Subcutaneous abdominal adipose tissue (tissue), 5 donors: ENCODE measurements around the gene SNX27.
"Not testable (repeated sequence)": the region's sequence is repeated elsewhere in the genome, so short reads cannot be mapped to it uniquely, and the experiment has no call there.

ENCODE experiments used
- H3K27ac ChIP-seq: one replicate; pipeline ENCODE4 v1.7.0; 2013; ENCODE audit warnings: low read depth, mild to moderate bottlenecking, inconsistent platforms, low read length, moderate library complexity
- H3K27me3 ChIP-seq, 5 donors: one replicate each; pipeline ENCODE4 v1.7.0; 2013; ENCODE audit warnings: low read length in 5 of 5, inconsistent platforms in 1 of 5; ENCODE audit not compliant: control insufficient read depth in 5 of 5, insufficient read depth in 4 of 5
- H3K36me3 ChIP-seq, 5 donors: one replicate each; pipeline ENCODE4 v1.7.0; 2013; ENCODE audit warnings: low read length in 5 of 5; ENCODE audit not compliant: control insufficient read depth in 5 of 5, insufficient read depth in 5 of 5
- H3K4me1 ChIP-seq, 5 donors: one replicate each; pipeline ENCODE4 v1.7.0; 2013; ENCODE audit warnings: low read length in 5 of 5, mild to moderate bottlenecking in 3 of 5, moderate library complexity in 1 of 5; ENCODE audit not compliant: control insufficient read depth in 5 of 5, insufficient read depth in 5 of 5
- H3K4me3 ChIP-seq, 5 donors: one replicate each; pipeline ENCODE4 v1.7.0; 2013; ENCODE audit warnings: low read length in 5 of 5, low read depth in 1 of 5
- H3K9ac ChIP-seq, 5 donors: one replicate each; pipeline ENCODE4 v1.7.0; 2013; ENCODE audit warnings: low read length in 5 of 5, mild to moderate bottlenecking in 4 of 5, moderate library complexity in 3 of 5
- H3K9me3 ChIP-seq, 5 donors: one replicate each; pipeline ENCODE4 v1.7.0; 2013; ENCODE audit warnings: low read length in 5 of 5; ENCODE audit not compliant: control insufficient read depth in 5 of 5
- donor health status: healthy.
- donor health status: healthy.
- donor health status: healthy.
- donor health status: healthy.
- donor health status: healthy.

SNX27 gene

DNA sequence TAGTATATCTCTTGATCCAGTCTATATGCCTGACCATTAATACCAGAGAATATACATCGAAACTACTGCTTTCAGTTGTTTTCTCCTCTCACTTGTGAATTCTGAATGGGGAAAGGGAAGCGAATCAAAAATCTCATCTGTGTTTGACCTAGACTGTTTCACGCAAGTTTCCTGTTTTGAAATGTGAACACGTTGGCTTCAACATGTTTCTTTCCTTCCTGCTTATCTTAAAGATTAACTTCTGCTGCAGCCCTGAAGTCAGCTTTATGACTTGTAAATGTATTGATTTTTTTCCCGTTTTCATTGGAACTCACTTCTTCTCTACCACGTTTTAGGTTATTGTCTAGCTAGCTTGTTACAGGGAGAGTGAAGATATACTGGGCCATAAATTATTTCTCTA is 49.9 kb downstream of the SNX27 start:
- no peak overlapping the region for H3K27ac ChIP-seq
- no peaks in the 10 kb centered on the region for H3K9me3 ChIP-seq
- no peak overlapping the region for H3K4me3 ChIP-seq
- H3K36me3 ChIP-seq: peaks cover 18 to 35% (median 29%) of the 10 kb centered on the region in 5 donors
- no peaks in the 10 kb centered on the region for H3K4me1 ChIP-seq
- H3K9ac ChIP-seq: no peak overlapping the region
- no peaks in the 10 kb centered on the region for H3K27me3 ChIP-seq

DNA sequence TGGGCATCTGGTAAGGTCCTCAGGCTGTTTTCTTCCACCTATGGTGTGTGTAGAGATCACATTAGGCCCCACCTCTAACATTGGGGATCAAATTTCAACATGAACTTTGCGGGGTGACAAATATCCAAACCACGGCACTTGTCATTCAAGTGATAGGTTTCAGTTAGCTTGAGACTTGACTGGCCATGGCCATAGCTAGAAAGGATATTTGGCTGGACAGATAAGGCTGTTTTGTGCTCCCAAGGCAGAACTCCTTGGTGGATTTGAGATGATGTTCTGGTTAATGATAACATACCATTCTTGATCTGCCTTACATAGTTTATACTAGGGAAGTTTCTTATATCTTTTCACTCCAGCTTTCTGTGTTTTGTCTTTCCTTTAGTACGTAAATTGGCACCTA is 56.2 kb downstream of the SNX27 start:
- H3K4me1 ChIP-seq: peaks cover 0 to 3% (median 0%) of the 10 kb centered on the region in 5 donors
- H3K27me3 ChIP-seq: no peaks in the 10 kb centered on the region
- peaks cover 5 to 21% (median 8%) of the 10 kb centered on the region in 5 donors for H3K36me3 ChIP-seq
- H3K9ac ChIP-seq: no peak overlapping the region
- H3K9me3 ChIP-seq: peaks cover 0 to 7% (median 0%) of the 10 kb centered on the region in 5 donors
- H3K4me3 ChIP-seq: no peak overlapping the region
- H3K27ac ChIP-seq: no peak overlapping the region

DNA sequence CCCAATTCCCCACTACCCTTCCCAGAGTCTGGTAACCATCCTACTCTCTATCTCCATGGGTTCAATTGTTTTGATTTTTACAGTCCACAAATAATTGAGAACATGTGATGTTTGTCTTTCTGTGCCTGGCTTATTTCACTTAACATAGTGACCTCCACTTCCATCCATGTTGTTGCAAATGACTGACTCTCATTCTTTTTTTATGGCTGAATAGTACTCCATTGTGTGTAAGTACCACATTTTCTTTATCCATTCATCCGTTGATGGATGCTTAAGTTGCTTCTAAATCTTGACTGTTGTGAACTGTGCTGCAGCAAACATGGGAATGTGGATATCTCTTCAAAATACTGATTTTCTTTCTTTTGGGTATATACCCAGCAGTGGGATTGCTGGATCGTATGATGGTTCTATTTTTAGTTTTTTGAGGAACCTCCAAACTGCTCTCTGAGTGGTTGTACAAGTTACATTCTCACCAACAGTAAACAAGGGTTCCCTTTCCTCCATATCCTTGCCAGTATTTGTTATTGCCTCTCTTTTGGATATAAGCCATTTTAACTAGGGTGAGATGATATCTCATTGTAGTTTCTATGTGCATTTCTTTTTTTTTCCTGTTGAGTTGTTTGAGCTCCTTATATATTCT is 58.3 kb downstream of the SNX27 start:
- H3K36me3 ChIP-seq: peaks cover 5 to 21% (median 8%) of the 10 kb centered on the region in 5 donors

DNA sequence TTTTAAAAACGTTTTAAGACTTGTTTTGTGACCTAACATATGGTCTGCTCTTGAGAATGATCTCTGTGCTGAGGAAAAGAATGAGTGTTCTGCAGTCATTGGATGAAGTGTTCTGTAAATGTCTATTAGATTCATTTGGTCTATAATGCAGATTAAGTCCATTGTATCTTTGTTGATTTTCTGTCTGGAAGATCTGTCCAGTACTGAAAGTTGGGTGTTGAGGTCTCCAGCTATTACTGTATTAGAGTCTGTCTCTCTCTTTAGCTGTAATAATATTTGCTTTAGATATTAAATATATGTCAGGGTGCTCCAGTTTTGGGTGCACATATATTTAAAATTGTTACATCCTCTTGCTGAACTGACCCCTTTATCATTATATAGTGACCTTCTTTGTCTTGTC is 61.6 kb downstream of the SNX27 start:
- Histone ChIP-seq H3K9ac (no peak overlapping the region), H3K9me3 (peaks cover 0 to 7% (median 0%) of the 10 kb centered on the region in 5 donors), H3K4me1 (peaks cover 0 to 3% (median 0%) of the 10 kb centered on the region in 5 donors), H3K36me3 (peaks cover 5 to 20% (median 8%) of the 10 kb centered on the region in 5 donors), H3K27ac (no peak overlapping the region), H3K4me3 (no peak overlapping the region), H3K27me3 (no peaks in the 10 kb centered on the region)

More for the DNA sequence above, 58.3 kb downstream of the SNX27 start:
- not testable (repeated sequence) for H3K9me3 ChIP-seq, H3K27ac ChIP-seq, H3K4me3 ChIP-seq, H3K9ac ChIP-seq, H3K4me1 ChIP-seq, H3K27me3 ChIP-seq

DNA sequence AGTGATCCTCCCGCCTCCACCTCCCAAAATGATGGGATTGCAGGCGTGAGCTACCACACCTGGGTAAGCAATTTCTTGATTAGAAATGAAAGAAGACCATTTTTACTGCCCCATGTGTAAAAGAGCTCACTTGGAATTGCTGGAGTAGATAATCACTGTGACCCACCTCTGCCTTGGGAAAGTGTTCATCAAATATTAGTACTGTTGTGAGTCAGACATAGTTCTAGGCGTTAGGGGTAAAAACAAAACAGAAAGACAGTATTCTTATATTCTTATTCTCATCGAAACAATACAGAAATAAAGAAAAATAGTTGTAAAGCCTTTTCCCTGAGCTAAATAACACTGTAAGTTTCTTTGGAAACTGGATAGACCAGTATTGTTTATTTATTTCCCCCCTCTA is 68.5 kb downstream of the SNX27 start:
- Histone ChIP-seq H3K27ac (no peak overlapping the region), H3K27me3 (no peaks in the 10 kb centered on the region), H3K9ac (no peak overlapping the region), H3K9me3 (no peaks in the 10 kb centered on the region), H3K4me3 (no peak overlapping the region), H3K36me3 (peaks cover 4 to 31% (median 14%) of the 10 kb centered on the region in 5 donors), H3K4me1 (peaks cover 0 to 4% (median 0%) of the 10 kb centered on the region in 5 donors)

DNA sequence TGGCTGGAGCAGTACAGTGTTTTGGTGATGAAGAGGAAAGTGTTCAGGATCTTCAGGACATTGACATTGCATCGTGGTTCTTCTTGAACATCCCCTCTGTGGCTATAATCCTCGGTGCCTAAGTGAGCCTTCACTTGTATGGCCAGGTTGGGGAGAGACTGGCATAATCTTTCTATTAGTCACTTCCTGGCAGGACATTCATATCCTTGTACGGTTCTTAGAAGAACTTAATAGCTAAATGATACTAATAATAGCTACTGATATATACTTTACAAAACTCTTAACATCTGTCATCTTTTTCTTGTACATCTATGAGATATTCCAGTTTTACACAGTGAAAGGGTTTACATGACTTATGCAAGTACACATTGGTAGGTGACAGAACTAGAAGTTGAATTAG is 69.0 kb downstream of the SNX27 start:
- Histone ChIP-seq H3K4me3 (no peak overlapping the region), H3K9me3 (no peaks in the 10 kb centered on the region), H3K9ac (no peak overlapping the region), H3K27ac (no peak overlapping the region), H3K36me3 (peaks cover 4 to 35% (median 14%) of the 10 kb centered on the region in 5 donors), H3K4me1 (peaks cover 0 to 4% (median 0%) of the 10 kb centered on the region in 5 donors), H3K27me3 (no peaks in the 10 kb centered on the region)

DNA sequence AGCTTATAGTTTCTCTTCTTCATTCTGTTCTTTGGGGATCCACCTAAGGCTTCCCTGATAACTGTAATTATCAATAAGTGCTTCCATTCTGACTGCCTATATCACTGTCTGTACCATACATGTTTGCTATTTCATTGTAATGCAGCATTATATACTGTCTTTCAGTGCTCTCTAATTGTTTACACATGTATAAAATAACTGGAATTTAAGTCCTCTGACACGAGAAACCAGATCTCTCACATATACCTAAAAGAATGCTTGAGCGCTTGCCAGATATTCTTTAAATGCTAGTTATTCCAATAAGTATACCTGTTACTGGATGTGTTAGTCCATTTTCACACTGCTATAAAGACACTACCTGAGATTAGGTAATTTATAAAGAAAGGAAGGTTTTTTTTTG is 70.1 kb downstream of the SNX27 start:
- Histone ChIP-seq H3K4me1 (peaks cover 0 to 4% (median 0%) of the 10 kb centered on the region in 5 donors), H3K36me3 (peaks cover 4 to 40% (median 19%) of the 10 kb centered on the region in 5 donors), H3K9ac (no peak overlapping the region), H3K9me3 (no peaks in the 10 kb centered on the region), H3K4me3 (no peak overlapping the region), H3K27ac (no peak overlapping the region), H3K27me3 (no peaks in the 10 kb centered on the region)

DNA sequence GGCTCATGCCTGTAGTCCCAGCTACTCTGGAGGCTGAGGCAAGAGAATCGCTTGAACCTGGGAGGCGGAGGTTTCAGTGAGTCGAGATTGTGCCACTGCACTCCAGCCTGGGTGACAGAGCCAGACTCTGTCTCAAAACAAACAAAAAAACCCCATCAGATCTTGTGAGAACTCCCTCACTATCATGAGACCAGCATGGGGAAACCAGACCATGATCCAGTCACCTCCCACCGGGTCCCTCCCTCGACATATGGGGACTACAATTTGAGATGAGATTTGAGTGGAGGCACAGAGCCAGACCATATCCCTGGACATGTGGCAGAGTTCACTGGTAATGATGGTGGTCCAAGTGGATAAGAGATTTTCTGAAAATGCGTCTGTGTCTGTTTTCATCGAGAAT is 71.1 kb downstream of the SNX27 start:
- H3K27me3 ChIP-seq, H3K9ac ChIP-seq, H3K27ac ChIP-seq, H3K9me3 ChIP-seq, H3K4me3 ChIP-seq, H3K4me1 ChIP-seq: not testable (repeated sequence)
- H3K36me3 ChIP-seq: peaks cover 4 to 45% (median 19%) of the 10 kb centered on the region in 5 donors

DNA sequence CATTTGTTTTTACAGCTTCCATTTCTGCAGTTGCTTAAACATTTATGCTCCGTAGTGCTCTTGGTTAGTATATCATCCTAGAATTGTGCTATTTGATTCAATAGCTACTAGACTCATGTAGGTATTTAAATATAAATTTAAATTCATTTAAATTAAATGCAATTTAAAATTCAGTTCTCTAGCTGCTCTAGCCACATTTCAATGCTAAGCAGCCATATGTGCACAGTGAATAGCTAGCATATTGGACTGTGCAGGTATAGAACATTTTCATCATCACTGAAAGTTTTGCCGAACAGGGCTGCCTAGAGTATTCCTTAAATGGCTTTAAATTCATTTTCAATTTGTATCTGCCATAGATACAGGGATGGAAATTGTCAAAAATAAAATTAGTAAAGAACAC is 72.3 kb downstream of the SNX27 start:
- Histone ChIP-seq H3K36me3 (peaks cover 5 to 45% (median 18%) of the 10 kb centered on the region in 5 donors), H3K9me3 (no peaks in the 10 kb centered on the region), H3K4me1 (peaks cover 0 to 4% (median 0%) of the 10 kb centered on the region in 5 donors), H3K27me3 (no peaks in the 10 kb centered on the region), H3K9ac (no peak overlapping the region), H3K4me3 (no peak overlapping the region), H3K27ac (no peak overlapping the region)

DNA sequence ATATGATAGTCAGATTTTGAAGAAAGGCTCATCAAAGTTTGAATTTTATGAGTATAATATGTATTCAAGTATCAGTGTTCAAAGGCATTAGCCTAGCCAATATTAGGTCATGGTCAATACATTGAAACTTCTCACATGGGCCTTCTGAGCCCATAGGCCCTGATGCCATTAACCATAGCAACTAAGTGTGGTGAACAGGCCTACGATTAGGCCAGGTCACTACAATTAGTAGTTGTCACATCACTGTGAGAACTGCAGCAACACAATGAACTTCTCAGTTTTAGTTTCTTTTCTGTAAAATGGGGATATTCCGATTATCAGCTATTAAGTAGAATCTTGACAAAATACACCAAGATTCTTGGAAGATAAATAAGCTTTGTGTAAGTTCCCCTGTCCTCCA is 74.7 kb downstream of the SNX27 start:
- no peak overlapping the region for H3K9ac ChIP-seq
- no peaks in the 10 kb centered on the region for H3K27me3 ChIP-seq
- H3K9me3 ChIP-seq: no peaks in the 10 kb centered on the region
- no peak overlapping the region for H3K27ac ChIP-seq
- H3K4me1 ChIP-seq: no peaks in the 10 kb centered on the region
- H3K4me3 ChIP-seq: no peak overlapping the region
- H3K36me3 ChIP-seq: peaks cover 6 to 42% (median 18%) of the 10 kb centered on the region in 5 donors
